ENCODE measurements around the gene CXCL8.
A peak's percentile ranks its signal among the peaks of the same experiment; 100 is the strongest.

DNA sequence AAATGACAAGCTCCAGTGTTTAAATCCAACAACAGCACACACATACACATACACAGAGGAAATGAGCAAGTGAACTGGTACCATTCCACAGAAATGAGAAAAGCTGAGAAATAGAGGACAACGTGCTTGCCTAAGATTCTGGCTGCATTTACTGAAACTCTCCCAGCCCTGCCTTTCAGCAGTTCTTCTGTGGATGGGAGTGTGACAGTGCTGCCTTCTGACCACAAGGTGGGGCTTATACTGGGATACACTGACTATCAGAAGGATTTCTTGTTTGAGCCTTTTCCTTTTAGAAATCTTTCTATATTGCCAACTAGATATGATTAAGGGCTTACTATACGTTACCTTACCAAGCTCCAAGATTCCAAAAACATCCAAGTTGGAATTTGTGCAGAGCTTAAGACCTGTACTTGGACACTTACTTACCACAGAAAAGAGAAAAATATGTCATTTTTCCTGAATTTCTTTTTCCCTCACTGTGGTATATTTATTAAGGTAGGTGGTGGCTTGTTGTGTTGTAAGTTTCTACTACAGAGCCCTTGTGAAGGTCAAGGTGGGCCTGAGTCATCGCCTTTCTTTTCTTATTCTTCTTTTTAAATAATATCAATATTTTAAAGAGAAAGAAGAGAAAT is 10.7 kb upstream of the CXCL8 start:
- TF ChIP-seq, protein P1, sequence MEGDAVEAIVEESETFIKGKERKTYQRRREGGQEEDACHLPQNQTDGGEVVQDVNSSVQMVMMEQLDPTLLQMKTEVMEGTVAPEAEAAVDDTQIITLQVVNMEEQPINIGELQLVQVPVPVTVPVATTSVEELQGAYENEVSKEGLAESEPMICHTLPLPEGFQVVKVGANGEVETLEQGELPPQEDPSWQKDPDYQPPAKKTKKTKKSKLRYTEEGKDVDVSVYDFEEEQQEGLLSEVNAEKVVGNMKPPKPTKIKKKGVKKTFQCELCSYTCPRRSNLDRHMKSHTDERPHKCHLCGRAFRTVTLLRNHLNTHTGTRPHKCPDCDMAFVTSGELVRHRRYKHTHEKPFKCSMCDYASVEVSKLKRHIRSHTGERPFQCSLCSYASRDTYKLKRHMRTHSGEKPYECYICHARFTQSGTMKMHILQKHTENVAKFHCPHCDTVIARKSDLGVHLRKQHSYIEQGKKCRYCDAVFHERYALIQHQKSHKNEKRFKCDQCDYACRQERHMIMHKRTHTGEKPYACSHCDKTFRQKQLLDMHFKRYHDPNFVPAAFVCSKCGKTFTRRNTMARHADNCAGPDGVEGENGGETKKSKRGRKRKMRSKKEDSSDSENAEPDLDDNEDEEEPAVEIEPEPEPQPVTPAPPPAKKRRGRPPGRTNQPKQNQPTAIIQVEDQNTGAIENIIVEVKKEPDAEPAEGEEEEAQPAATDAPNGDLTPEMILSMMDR (IDR thresholded peaks at IDR 0.05) = peak; percentile 71 to 90 (median 81)
- TF ChIP-seq POLR2A (IDR thresholded peaks at IDR 0.05) = no peak
